Frontal cortex (tissue), 4 donors: ENCODE results near the gene C4orf46. TPM values are rescaled to one million over a fixed set of nuclear protein-coding genes. Genes with fewer than 3 reads are reported as not detected.
"Not testable (repeated sequence)": the region's sequence is repeated elsewhere in the genome, so short reads cannot be mapped to it uniquely, and the experiment has no call there.

Source experiments
- DNase-seq, 2 donors: peaks; one replicate each; pipeline ENCODE4 v3.0.0; 2012; ENCODE audit warnings: low spot score in 2 of 2
- FAIRE-seq: peaks from 2 replicates; lab custom pipeline; 2012; peaks lifted over from hg19 to GRCh38; lab: Jason Lieb, UNC
- total RNA-seq: library from RNA; depleted of rRNA; stranded (reverse); fragments of >200 nt; gene quantifications from one replicate; pipeline ENCODE4 v1.2.3, GENCODE V29; 2014
- donor health status: control.
- donor health status: control.
- donor health status: control.

C4orf46 gene
- total RNA-seq, result 28.9 TPM

DNA sequence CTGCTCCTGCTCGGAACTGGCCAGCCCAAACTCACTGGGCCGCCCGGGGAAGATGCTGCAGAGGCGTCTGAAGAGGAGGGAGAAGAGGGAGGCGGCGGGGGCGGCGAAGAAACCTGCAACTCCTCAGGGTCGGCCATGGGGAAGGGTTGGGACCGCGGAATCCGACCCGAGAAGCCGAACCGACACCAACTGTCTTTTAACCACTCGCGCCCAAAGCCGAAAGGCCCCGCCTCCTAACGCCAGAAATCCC lies at the start of gene C4orf46:
Gene C4orf46 (minus strand): TSS at position 223 of the 250 bp plus-strand sequence. CDS start 86 bp downstream, at position 137.
- DNase-seq (no peak), FAIRE-seq (no peak)

DNA sequence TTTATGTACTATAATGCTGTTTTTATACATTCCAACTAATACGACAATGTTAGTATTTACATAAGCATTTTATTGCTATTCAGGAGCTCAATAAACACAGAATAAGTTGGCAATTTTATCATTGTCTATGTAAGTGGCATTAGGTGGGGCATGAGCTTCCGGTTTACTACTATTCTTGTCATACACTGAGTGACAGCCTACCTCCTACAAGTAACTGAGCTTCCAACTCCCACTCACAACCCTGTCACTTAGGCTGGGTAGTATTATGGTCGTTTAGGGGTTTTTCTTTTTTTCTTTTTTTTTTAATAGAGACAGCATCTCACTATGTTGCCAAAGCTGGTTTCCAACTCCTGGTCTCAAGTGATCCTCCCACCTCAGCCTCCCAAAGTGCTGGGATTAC lies 44.1 kb upstream of the C4orf46 start:
- DNase-seq (no peak), FAIRE-seq (no peak)

DNA sequence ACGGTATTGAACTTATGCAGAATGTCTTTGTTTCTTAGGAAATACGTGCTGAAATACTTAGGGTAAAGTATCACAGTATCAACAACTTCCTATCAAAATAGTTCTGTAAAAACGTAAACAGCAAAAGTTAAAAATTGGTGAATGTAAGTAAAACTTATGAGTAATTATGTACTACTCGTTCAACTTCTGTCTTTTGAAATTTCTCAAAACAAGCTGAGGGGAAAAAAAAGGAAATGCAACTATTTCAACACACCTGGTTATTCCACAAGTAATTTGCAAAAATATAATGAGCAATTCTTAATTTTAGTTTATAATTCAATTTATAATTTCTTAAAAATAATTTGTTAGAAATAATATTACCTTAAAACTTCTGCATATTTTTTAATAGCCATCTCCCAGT lies 43.2 kb upstream of the C4orf46 start:
- FAIRE-seq (peak; percentile 82), DNase-seq (no peak)

DNA sequence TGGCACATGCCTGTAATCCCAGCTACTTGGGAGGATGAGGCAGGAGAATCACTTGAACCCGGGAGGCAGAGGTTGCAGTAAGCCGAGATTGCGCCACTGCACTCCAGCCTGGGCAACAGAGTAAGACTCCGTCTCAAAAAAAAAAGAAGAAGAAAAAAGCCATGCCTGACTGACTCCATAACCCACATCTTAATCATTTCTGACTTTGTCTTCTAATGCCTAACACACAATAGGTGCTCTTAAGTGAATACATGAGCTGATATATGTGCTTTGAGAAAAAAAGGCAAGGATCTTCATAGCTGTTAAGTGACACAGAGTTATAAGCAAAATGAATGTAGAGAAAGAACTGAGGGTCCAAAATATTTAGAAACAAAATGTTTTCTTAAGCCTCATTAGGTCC lies 40.9 kb upstream of the C4orf46 start:
- not testable (repeated sequence) for DNase-seq, FAIRE-seq

DNA sequence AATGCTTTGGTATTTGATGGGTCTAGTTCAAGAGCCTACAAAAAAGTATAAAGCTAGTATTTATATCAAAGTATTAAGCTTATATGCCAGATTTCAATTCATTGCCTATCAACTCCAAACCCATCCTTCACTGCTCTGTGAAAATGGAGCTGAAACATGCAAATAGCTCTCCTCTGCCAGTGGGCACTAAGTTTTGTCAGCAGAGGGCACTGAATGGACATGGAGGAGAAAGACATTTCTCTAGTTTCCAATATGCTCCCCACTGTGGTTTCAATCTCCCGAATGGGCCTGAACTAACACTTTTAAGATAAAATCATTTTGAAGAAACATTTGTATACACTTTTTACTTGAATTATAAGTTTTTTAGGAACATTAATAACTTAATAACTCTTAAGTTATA lies 39.1 kb upstream of the C4orf46 start:
- DNase-seq, result no peak

DNA sequence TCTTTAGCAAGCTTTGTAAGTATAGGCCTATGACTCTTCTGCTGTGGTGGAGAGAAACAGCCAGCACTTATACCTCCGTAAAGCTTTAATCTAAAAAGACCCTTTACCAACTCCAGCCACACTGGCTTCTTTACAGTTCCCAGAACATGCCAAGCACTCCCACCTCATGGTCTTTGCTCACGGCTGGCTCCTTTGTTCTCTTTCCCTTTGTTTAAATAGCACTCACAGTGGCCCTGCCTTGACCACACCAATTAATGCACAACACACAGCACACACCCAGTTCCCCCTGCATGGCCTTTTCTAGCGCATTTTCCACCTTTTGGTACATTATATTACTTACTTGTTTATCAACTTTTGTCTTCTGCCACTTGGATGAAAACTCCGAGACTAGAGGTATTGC lies 32.6 kb upstream of the C4orf46 start:
- no peak for DNase-seq
- FAIRE-seq, result no peak

More for the DNA sequence above, 39.1 kb upstream of the C4orf46 start:
- FAIRE-seq, result no peak

DNA sequence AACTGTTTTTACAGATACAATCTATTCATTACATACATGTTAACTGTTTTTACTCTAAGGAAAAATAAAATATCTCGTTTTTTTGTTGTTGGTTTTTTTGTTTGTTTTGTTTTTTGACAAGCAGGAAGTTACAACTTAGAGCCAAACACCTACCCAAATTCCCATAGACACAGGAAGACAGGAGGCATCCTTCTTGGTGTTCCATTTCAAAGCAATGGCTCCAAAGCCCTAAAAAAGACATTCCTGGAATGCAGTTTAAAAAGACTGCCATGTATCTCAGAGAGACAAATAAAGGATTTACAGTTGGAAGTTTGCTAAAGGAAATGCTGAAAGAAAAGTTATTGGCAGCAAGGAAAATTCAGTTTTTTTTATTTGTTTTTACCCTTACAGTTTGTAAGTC lies 17.1 kb upstream of the C4orf46 start:
- FAIRE-seq, result no peak
- no peak for DNase-seq

DNA sequence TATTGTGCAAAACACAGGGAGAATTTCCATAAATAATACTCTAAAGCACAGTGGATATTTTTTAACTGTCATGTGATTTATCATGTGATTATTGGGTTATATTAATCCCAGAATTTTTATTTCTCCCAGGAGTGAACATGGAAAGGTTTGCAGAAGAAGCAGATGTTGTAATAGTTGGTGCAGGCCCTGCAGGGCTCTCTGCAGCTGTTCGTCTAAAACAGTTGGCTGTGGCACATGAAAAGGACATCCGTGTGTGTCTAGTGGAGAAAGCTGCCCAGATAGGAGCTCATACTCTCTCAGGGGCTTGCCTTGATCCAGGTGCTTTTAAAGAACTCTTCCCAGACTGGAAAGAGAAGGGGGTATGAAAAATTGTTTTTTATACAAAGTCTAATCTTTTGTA lies 10.4 kb upstream of the C4orf46 start:
- FAIRE-seq, result no peak

DNA sequence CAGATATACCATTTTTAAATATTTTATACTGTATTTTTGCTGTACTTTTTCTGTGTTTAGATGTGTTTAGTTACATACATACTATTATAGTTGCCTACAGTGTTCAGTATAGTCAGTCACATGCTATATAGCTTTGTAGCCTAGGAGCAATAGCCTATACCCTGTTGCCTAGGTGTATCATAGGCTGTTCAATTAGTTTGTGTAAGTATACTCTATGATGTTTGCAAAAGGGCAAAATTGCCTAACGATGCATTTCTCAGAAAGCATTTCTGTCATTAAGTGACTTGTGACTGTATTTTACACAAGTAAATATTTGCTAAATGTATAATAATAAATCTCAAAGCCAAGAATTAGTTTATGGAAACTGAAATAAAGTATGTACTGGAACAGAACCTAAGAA lies 9.9 kb upstream of the C4orf46 start:
- no peak for FAIRE-seq

More for the DNA sequence above, 10.4 kb upstream of the C4orf46 start:
- no peak for DNase-seq

DNA sequence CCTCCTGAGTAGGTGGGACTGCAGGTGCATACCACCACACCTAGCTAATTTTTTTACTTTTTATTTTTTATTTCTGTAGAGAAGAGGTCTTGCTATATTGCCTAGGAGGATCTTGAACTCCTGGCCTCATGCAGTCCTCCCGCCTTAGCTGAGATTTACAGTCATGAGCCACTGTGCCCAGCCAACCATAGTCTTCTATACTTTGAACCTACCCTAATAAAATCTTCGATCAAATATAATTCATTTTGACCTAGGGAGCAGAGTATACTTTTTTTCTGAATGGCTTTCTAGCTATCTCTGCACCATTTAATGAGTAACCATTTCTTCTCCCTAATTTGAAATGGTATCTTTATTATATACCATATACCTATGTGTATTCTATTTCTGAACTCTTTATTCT lies 7.1 kb upstream of the C4orf46 start:
- FAIRE-seq, result no peak
- no peak for DNase-seq

More for the DNA sequence above, 9.9 kb upstream of the C4orf46 start:
- no peak for DNase-seq

DNA sequence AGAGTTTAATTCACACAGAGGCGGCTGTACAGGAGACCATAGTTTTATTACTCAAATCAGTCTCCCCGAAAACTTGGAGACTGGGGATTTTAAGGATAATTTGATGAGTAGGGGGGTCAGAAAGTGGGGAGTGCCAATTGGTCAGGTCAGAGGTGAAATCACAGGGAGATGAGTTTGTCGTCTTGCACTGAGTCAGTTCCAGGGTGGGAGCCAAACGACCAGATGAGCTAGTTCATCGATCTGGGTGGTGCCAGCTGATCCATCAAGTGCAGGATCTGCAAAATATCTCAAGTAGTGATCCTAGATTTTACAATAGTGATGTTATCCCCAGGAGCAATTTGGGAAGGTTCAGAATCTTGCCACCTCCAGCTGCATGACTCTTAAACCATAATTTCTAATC lies 4.4 kb upstream of the C4orf46 start:
- no peak for DNase-seq
- no peak for FAIRE-seq

DNA sequence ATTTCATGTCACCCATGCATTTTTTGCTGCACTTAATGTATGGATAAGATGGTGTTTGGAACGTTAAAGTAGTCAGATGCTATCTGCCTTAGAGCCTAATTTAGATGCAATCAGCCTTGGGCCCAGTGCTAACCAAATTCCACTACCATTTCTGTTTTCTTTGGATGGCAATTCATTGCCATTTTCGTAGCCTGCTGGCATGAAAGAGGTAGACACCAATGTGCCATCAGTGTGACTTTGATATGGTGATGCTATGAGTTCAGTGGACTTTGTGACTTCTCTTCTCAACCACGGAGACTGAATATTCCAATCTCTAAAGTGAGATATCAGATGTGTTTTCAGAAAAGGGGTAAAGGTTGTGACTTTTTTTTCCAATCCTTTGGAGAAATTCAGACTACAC lies 1.9 kb upstream of the C4orf46 start:
- FAIRE-seq, result no peak
- DNase-seq, result no peak

DNA sequence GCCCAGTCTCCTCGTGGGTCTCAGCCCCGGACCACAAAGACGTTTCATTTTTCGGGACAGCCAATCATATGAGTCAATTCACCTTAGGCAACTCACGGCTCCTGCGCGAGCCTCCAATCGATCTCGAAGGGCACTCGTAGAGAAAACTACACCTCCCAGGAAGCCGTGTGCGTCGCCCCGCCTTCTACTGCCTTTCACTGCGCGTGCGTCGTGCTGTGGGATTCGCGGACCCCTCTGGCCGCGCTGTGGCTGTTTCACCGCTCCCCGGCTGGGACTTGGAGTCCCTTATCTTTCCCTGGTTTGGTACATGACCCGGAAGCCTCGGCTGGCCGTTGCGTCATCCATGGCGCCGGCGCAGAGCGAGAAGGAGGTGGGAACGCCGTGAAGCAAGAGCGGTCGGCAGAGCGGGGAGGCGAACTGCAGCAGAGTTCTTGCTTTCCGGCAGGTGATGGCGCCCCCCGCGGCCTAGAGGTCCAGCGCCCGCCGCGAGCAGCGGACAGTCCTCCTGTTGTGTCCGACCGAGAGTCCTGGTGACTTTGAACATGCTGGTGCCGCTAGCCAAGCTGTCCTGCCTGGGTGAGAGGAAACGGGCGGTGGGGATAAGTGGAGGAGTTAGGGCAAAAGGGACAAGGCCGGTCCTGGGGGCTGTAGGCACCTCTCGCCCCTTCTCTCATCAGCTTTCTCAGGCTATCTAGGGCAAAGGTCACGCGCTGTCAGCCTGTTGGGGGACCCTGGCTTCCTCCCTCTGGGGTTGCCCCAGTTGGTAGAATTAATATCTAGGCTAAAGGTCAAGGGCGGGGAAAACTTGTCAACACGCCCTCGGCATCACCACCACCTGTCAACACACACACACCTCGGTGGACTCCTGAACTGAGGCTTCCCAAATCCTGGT lies 474 bp upstream of the C4orf46 start, which contains the start of gene ETFDH:
Gene ETFDH (plus strand): TSS at position 382 of the 892 bp plus-strand sequence. CDS start 161 bp downstream, at position 543.
- peak; percentile 91 to 93 for DNase-seq
- peak; percentile 28 for FAIRE-seq

DNA sequence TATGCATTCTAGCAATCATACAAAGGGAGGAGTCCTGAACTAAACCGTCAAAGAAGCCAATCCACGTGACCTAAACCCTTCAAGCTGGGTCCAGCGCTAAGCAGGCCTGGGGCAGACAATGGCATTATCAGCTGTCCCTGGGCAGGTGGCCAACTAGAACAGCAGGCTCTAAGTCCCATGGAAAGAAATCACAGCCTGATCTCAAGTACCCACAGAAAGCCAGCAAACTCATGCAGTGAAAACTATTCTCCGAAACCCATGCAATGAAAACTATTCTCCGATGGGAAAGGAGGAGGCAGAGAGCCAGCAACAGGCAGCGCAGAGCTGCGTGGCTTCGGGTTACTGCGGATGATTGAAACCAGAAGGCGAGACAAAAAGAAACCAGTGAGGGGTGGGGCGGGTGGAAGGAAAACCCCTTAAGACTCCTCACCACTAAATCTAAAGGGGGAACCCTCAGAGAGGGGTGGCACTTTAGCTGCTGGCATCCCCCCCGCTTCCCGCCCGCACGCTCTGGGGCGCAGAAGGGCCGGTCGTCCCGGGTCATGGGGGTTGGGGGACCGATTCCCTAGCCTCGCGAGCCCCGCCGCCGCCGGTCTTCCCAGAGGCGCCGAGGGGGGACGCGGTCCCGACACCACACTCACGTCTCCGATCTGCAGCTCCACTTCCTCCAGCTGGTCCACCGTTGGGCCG lies 567 bp downstream of the C4orf46 start:
- DNase-seq (peak; percentile 37 to 44), FAIRE-seq (no peak)

DNA sequence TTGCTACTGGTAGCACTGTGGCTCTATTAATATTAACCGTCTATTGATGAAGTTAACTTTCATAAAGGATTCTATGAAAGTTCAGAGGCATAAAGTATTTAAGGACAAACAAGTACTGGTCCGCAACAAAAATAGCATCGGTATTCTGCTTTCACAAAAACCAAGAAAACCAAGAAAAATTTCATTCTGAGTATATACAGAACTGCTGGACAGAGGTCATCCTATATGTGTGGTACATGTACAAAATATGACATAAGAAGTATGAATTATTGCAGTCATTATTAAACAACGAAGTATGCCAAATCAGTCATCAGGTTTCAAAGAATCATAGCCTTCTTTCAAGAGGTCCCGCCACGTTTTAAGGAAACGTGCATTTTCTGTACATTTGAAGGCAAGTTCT lies 2.4 kb downstream of the C4orf46 start:
- FAIRE-seq, result no peak
- no peak for DNase-seq

DNA sequence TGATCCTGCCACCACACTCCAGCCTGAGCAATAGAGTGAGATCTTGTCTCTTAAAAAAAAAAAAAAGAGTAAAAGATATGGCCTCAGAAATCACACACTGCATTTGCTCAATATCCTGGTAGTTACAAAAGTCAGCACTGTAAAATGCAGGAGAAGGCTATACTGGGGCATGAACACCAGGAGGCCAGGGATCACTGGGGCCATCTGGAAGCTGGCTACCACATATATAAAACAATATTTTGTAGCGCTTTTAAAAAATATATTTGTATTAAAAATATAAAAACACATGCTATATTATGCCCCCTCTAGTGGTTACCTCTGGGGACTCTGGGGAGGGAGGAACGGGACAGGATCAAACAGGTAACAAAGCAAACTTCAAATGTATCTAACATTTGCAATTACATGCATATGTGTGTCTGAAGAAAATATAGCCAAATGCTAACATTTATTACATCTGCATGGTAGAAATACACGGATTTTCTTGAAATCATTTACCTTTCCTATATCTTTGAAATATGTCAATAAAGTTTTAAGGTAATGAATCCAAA lies 4.0 kb downstream of the C4orf46 start:
- DNase-seq (no peak), FAIRE-seq (no peak)

DNA sequence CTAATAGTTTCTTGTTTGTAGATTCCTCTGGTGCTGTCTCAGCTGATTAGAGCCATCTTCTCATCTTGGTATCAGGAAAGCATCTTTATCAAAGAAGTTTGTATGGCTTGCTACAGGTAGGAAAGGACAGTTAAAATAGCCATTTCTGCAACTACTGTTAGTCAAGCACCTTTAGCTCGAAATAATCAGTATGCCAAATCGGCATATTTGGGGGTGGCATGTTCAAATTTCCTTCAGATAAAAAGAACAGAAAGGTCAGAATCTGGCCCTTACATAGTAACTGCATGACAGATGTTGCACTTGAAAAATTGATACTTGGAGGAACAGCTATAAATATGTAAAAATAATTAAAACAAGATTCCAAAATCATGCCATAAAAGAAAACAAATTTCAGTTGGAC lies 4.8 kb downstream of the C4orf46 start:
- DNase-seq, result no peak
- FAIRE-seq, result no peak

DNA sequence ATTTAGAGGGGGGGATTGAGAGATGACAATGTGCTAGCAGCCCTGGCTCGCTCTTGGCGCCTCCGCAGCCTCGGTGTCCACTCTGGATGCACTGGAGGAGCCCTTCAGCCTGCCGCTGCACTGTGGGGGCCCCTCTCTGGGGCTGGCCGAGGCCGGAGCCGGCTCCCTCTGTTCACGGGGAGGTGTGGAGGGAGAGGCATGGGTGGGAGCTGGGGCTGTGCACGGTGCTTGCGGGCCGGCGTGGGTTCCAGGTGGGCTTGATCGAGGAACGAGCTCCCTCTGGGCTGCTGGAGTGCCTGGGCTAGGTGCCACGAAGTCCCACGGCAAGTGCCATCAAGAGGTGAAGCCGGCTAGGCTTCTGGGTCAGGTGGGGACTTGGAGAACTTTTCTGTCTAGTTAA lies 6.9 kb downstream of the C4orf46 start:
- FAIRE-seq (no peak), DNase-seq (no peak)

DNA sequence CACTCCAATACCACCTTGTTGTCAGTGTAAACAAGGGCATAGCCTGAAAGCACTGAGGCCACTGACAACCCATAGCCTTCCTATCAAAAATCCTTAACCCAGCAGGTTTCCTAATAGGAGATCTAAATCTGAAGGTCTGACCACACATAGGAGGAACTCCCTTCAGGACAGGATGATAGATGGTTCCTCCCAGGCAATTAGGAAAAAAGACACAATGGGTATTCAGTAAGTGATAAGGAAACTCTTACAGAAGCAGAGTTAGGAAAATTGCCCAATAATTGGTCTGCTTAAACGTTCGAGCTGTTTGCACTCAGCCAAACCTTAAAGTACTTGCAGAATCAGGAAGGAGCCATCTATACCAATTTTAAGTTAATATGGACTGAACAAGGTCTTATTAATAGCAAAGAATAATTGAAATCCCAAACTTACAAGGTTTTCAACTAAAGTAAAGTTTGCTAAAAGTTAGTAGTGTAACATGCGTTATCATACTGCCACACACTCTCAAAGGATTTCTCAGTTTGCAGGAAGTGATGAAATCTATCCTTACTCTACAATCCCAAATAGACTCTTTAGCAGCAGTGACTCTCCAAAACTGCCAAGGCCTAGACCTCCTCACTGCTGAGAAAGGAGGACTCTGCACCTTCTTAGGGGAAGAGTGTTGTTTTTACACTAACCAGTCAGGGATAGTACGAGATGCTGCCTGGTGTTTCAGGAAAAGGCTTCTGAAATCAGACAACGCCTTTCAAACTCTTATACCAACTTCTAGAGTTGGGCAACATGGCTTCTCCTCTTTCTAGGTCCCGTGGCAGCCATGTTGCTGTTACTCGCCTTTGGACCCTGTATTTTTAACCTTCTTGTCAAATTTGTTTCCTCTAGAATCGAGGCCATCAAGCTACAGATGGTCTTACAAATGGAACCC lies 7.7 kb downstream of the C4orf46 start:
- FAIRE-seq, DNase-seq: not testable (repeated sequence)

DNA sequence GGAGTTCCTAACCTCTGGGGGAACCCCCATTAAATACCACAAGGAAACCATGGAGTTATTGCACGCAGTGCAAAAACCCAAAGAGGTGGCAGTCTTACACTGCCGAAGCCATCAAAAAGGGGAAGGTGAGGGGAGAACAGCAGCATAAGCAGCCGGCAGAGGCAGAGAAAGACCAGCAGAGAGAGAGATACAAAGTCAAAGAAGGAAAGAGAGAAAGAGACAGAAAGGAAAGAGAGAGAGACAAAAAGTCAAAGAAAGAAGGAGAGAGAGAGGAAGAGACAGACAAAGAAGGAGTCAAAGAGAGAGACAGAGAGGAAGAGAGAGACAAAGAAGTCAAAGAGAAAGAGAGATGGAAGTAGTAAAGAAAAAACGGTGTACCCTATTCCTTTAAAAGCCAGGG lies 8.4 kb downstream of the C4orf46 start:
- not testable (repeated sequence) for FAIRE-seq, DNase-seq
